ENCODE data around the gene ACYP2. TPM values are rescaled to one million over a fixed set of nuclear protein-coding genes. Genes with fewer than 3 reads are reported as not detected.

ACYP2 gene
- total and polyA plus RNA-seq, 2 experiments from 2014 or later = 16.6 to 41.6 TPM

DNA sequence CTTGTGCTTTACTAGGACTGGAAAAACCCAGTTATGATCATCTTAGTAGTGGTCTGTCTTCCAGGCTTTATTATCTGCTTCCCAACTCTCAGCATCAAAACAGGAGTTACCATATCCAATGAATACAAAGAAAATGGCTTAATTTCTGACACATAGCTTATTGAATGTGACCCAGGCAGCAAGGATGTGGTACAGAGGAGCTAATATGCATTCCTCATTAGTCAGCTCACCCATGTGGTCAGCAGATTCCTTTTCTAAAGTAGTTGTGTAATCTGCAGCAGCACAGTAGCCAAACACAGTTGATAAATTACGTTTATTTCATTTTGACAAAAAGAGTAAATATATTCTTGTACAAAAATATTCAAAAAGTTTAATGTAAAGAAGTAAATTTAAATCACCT, 97.0 kb downstream of the ACYP2 start:
- Histone ChIP-seq H3K9me2 (ENCODE audit: insufficient read depth) (no peaks in the 10 kb centered on the region), H3K79me2 (ENCODE audit: insufficient read depth) (no peaks in the 10 kb centered on the region), H3K9me3 (ENCODE audit: low read depth) (no peaks in the 10 kb centered on the region), H3K9ac (no peak overlapping the region), H3K36me3 (ENCODE audit: low read depth) (no peaks in the 10 kb centered on the region; the same call in 1 of the 2 replicates), H3K27ac (peak overlapping the region; percentile 36), H3F3A (ENCODE audit: insufficient read depth) (peaks cover 30% of the 10 kb centered on the region), H3K4me2 (ENCODE audit: unreplicated experiment) (peak overlapping the region; percentile 23), H3K4me1 (ENCODE audit: insufficient read depth) (peaks cover 31% of the 10 kb centered on the region), H3K4me3 (no peak overlapping the region), H4K20me1 (ENCODE audit: insufficient read depth) (no peaks in the 10 kb centered on the region), H3K27me3 (replicated peaks; ENCODE audit: insufficient read depth) (no peaks in the 10 kb centered on the region), H2AFZ (no peak overlapping the region)
- WGBS, 2 experiments (ENCODE audit: low coverage in 1 of 2, low lambda C conversion rate in 2 of 2, missing lambda C conversion rate in 2 of 2) = 0 to 6% methylated on average over 1 of the region's 1 CpG
- in situ Hi-C loops (cut with MboI) = no loop called here
- TF ChIP-seq EZH2phosphoT487 (IDR thresholded peaks at IDR 0.05; ENCODE audit: insufficient read depth, low read depth) = peak; percentile 83; the same call in 1 of the 2 replicates
- no peak for TF ChIP-seq EZH2 (IDR thresholded peaks at IDR 0.05; ENCODE audit: insufficient read depth, poor library complexity, severe bottlenecking)
- peak; percentile 95 for DNase-seq

DNA sequence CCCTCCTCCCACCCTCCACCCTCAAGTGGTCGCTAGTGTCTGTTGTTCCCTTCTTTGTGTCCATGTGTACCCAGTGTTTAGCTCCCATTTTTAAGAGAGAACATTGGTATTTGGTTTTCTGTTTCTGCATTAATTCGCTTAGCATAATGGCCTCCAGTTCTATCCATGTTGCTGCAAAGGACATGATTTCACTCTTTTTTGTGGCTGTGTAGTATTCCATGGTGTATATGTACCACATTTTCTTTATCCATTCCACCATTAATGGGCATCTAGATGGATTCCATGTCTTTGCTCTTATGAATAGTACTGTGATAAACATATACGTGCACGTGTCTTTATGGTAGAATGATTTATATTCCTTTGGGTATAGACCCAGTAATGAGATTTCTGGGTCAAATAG, 97.7 kb downstream of the ACYP2 start:
- in situ Hi-C loops (cut with MboI) = no loop called here
- no peak overlapping the region for H3K4me2 ChIP-seq (ENCODE audit: unreplicated experiment)
- peaks cover 25% of the 10 kb centered on the region for H3K4me1 ChIP-seq (ENCODE audit: insufficient read depth)
- no peaks in the 10 kb centered on the region for H3K79me2 ChIP-seq (ENCODE audit: insufficient read depth)
- H3K27me3 ChIP-seq (replicated peaks; ENCODE audit: insufficient read depth) = no peaks in the 10 kb centered on the region
- no peak overlapping the region for H3K4me3 ChIP-seq
- no peak overlapping the region for H3K9ac ChIP-seq
- no peak overlapping the region for H3K27ac ChIP-seq
- no peaks in the 10 kb centered on the region for H4K20me1 ChIP-seq (ENCODE audit: insufficient read depth)
- WGBS, 2 experiments (ENCODE audit: low coverage in 1 of 2, low lambda C conversion rate in 2 of 2, missing lambda C conversion rate in 2 of 2) = 92 to 94% methylated on average over 4 of the region's 4 CpGs
- no peaks in the 10 kb centered on the region for H3K9me3 ChIP-seq (ENCODE audit: low read depth)
- no peaks in the 10 kb centered on the region for H3K9me2 ChIP-seq (ENCODE audit: insufficient read depth)
- no peaks in the 10 kb centered on the region; the same call in 1 of the 2 replicates for H3K36me3 ChIP-seq (ENCODE audit: low read depth)
- no peak overlapping the region for H2AFZ ChIP-seq
- peaks cover 24% of the 10 kb centered on the region for H3F3A ChIP-seq (ENCODE audit: insufficient read depth)
- TF ChIP-seq EZH2phosphoT487 (IDR thresholded peaks at IDR 0.05; ENCODE audit: insufficient read depth, low read depth) (no peak), EZH2 (IDR thresholded peaks at IDR 0.05; ENCODE audit: insufficient read depth, poor library complexity, severe bottlenecking) (no peak)
- DNase-seq = no peak

DNA sequence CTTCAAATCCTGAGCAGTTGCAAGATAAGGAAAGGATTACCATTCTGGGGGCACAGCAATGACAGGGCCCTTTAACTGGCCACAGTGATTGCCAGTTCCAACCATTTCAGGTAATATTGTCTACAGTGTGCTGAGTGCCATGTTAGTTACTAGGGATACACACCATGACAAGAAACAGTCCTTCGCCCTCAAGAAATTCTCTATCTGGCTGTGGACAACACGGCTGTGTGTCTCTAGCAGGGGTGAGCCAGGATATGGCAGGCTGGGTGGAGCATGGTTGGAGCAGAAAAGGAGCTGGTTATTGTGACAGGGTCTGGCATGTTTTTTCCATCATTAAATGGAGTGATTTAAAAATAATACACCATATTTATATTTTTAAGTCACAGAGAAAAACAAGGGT, 109.6 kb downstream of the ACYP2 start:
- Histone ChIP-seq H3K4me2 (ENCODE audit: unreplicated experiment) (no peak overlapping the region), H3K36me3 (ENCODE audit: low read depth) (no peaks in the 10 kb centered on the region), H3K9ac (no peak overlapping the region), H3K79me2 (ENCODE audit: insufficient read depth) (no peaks in the 10 kb centered on the region), H3K27ac (no peak overlapping the region), H3K4me1 (ENCODE audit: insufficient read depth) (no peaks in the 10 kb centered on the region), H4K20me1 (ENCODE audit: insufficient read depth) (no peaks in the 10 kb centered on the region), H3K9me2 (ENCODE audit: insufficient read depth) (no peaks in the 10 kb centered on the region), H3K4me3 (no peak overlapping the region), H2AFZ (no peak overlapping the region), H3K9me3 (ENCODE audit: low read depth) (no peaks in the 10 kb centered on the region), H3K27me3 (replicated peaks; ENCODE audit: insufficient read depth) (no peaks in the 10 kb centered on the region), H3F3A (ENCODE audit: insufficient read depth) (no peaks in the 10 kb centered on the region)
- no peak for DNase-seq
- 76 to 83% methylated on average over 2 of the region's 2 CpGs for WGBS, 2 experiments (ENCODE audit: low coverage in 1 of 2, low lambda C conversion rate in 2 of 2, missing lambda C conversion rate in 2 of 2)
- in situ Hi-C loops (cut with MboI) = no loop called here
- TF ChIP-seq EZH2phosphoT487 (IDR thresholded peaks at IDR 0.05; ENCODE audit: insufficient read depth, low read depth) = no peak
- no peak for TF ChIP-seq EZH2 (IDR thresholded peaks at IDR 0.05; ENCODE audit: insufficient read depth, poor library complexity, severe bottlenecking)

DNA sequence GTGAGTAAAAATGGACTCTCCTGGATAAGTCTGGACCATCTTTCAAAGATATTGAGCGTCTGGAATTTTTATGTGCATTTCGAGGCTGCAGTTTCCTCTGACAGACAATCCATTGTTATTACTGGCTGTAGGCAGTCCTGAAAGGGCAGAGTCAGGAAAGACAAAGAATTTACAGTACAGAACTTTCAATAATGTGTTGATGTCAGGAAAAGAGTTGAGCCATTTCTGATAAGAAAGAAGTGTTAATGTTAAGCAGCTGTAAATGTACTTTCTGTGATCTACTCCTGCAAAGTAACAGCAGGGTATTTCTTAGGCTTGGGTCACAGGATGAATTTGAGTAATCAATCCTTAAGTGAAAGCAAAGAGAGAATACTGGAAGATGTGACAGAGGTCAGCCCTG, 110.8 kb downstream of the ACYP2 start:
- no peak overlapping the region for H2AFZ ChIP-seq
- TF ChIP-seq EZH2phosphoT487 (IDR thresholded peaks at IDR 0.05; ENCODE audit: insufficient read depth, low read depth) (no peak), EZH2 (IDR thresholded peaks at IDR 0.05; ENCODE audit: insufficient read depth, poor library complexity, severe bottlenecking) (no peak)

GRCh38 chr2:54227798-54228197, 112.4 kb downstream of the ACYP2 start:
- no peak for DNase-seq
- no peak overlapping the region for H3K4me3 ChIP-seq
- in situ Hi-C loops (cut with MboI) = no loop called here
- H3F3A ChIP-seq (ENCODE audit: insufficient read depth) = no peaks in the 10 kb centered on the region
- H3K9ac ChIP-seq = no peak overlapping the region
- no peaks in the 10 kb centered on the region for H3K9me3 ChIP-seq (ENCODE audit: low read depth)
- no peaks in the 10 kb centered on the region for H3K36me3 ChIP-seq (ENCODE audit: low read depth)
- no peaks in the 10 kb centered on the region for H3K27me3 ChIP-seq (replicated peaks; ENCODE audit: insufficient read depth)
- H3K27ac ChIP-seq = no peak overlapping the region
- no peak overlapping the region for H3K4me2 ChIP-seq (ENCODE audit: unreplicated experiment)
- H2AFZ ChIP-seq = no peak overlapping the region
- H4K20me1 ChIP-seq (ENCODE audit: insufficient read depth) = no peaks in the 10 kb centered on the region
- no peaks in the 10 kb centered on the region for H3K9me2 ChIP-seq (ENCODE audit: insufficient read depth)
- H3K79me2 ChIP-seq (ENCODE audit: insufficient read depth) = no peaks in the 10 kb centered on the region
- TF ChIP-seq EZH2phosphoT487 (IDR thresholded peaks at IDR 0.05; ENCODE audit: insufficient read depth, low read depth) (no peak), EZH2 (IDR thresholded peaks at IDR 0.05; ENCODE audit: insufficient read depth, poor library complexity, severe bottlenecking) (no peak)
- H3K4me1 ChIP-seq (ENCODE audit: insufficient read depth) = no peaks in the 10 kb centered on the region

More for the DNA sequence above, 110.8 kb downstream of the ACYP2 start:
- no peaks in the 10 kb centered on the region for H3F3A ChIP-seq (ENCODE audit: insufficient read depth)
- H3K9me3 ChIP-seq (ENCODE audit: low read depth) = no peaks in the 10 kb centered on the region
- 93 to 94% methylated on average over 2 of the region's 2 CpGs for WGBS, 2 experiments (ENCODE audit: low coverage in 1 of 2, low lambda C conversion rate in 2 of 2, missing lambda C conversion rate in 2 of 2)
- no peak for DNase-seq
- H4K20me1 ChIP-seq (ENCODE audit: insufficient read depth) = no peaks in the 10 kb centered on the region
- no peaks in the 10 kb centered on the region for H3K79me2 ChIP-seq (ENCODE audit: insufficient read depth)
- H3K4me1 ChIP-seq (ENCODE audit: insufficient read depth) = no peaks in the 10 kb centered on the region
- H3K9me2 ChIP-seq (ENCODE audit: insufficient read depth) = no peaks in the 10 kb centered on the region
- no peaks in the 10 kb centered on the region for H3K36me3 ChIP-seq (ENCODE audit: low read depth)
- no peaks in the 10 kb centered on the region for H3K27me3 ChIP-seq (replicated peaks; ENCODE audit: insufficient read depth)
- in situ Hi-C loops (cut with MboI) = no loop called here
- H3K27ac ChIP-seq = no peak overlapping the region
- H3K4me3 ChIP-seq = no peak overlapping the region
- H3K4me2 ChIP-seq (ENCODE audit: unreplicated experiment) = no peak overlapping the region
- H3K9ac ChIP-seq = no peak overlapping the region

Measured in GM23248 (cell line).